Measurements from ENCODE around the gene CDNF.
"Not testable (repeated sequence)": the region's sequence is repeated elsewhere in the genome, so short reads cannot be mapped to it uniquely, and the experiment has no call there.

CDNF gene

GRCh38 chr10:14837757-14838581, at the start of gene CDNF, which contains the start of the genes HSPA14 and MSANTD7:
CDNF (minus strand) TSS chr10:14838037; CDS start chr10:14837946, 91 bp downstream.
HSPA14 (plus strand) TSS chr10:14838306; CDS start chr10:14838403, 97 bp downstream.
MSANTD7 (plus strand) TSS chr10:14838306; CDS start chr10:14842285, 3,979 bp downstream.
- FAIRE-seq (peak; percentile 98), DNase-seq (ENCODE audit: insufficient read length, low spot score) (peak; percentile 85)
- TF ChIP-seq POLR2A (IDR thresholded peaks at IDR 0.05; ENCODE audit: low read depth, low read length) = peak; percentile 86

DNA sequence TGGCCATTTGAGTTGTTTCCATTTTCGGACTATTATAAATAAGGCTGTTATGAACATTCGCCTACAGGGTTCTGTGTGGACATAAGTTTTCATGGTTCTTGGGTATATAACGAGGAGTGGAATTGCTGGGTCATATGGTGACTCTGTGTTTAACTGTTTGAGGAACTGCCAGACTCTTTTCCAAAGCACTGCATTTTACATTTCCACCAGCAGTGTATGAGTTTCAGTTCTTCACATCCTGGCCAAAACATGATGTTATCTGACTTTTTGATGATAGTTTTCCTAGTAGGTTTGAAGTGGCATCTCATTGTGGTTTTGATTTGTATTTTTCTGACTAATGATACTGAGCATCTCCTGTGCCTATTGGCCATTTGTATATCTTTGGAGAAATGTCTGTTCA, 46.2 kb upstream of the CDNF start:
- DNase-seq (ENCODE audit: insufficient read length, low spot score) = no peak
- FAIRE-seq = no peak

DNA sequence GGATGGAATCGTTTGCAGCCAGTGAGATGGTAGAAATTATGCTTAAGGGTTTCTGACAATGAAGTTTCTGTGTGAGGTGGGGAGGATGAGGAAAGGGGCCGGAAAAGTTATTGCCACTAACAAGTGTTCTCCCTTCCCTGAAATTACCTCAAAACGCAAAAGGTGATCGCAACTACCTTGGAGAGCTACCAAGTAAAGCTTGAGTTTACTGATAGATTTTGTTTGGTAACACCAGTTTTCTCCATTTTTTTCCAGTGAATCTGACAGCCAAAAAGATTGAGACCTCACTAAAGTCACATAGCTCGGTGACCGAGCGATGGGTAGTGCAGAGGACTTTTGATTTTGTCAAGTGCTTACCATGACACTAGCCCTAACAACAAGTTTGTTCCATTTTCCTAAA, 42.4 kb upstream of the CDNF start:
- DNase-seq (ENCODE audit: insufficient read length, low spot score) = no peak
- no peak for FAIRE-seq
- no peak for TF ChIP-seq POLR2A (IDR thresholded peaks at IDR 0.05; ENCODE audit: low read depth, low read length)

More for the DNA sequence above, 46.2 kb upstream of the CDNF start:
- no peak for TF ChIP-seq POLR2A (IDR thresholded peaks at IDR 0.05; ENCODE audit: low read depth, low read length)

GRCh38 chr10:14879928-14880193, 42.0 kb upstream of the CDNF start:
- DNase-seq (ENCODE audit: insufficient read length, low spot score) (peak; percentile 7), FAIRE-seq (peak; percentile 20)
- TF ChIP-seq POLR2A (IDR thresholded peaks at IDR 0.05; ENCODE audit: low read depth, low read length) = no peak

DNA sequence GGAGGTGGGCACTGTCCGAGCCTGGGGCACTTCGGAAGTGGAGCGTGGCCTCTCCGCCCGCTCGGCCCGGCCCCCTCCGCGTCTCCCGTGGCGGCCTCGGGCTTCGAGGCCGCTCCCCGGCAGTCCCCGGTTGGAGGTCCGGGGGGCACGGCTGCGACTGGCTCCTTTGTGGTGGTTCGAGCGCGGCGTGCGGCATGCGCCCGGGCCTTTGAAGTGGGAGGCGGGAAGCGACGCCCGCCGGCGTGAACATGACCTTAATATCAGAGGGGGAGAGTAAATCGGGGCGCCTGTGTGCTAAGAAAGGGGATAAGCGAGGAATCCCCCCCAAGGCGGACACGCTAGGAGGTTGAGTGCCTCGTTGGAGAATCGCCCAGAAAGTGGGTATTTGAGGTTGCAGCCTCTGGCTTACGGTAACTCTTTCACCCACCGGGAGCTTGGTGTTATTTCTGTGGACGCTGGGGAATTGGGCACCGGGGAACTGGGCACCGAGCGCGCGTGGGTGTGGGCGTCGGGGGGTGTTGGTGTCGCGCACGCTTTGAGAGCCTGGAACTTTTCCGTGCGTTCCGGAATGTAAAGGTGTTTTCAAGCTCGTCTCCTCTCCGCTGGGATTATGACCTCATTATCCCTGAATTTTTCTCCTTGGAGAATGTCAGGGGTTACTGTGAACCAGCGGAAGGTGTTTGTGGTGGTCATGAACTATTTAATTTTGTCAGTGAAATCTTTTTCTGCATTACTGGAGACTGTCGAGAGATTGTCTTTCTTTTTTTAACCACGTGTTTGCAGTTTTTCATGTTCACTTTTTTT, 41.5 kb upstream of the CDNF start:
- TF ChIP-seq POLR2A (IDR thresholded peaks at IDR 0.05; ENCODE audit: low read depth, low read length) = no peak
- FAIRE-seq (peak; percentile 50), DNase-seq (ENCODE audit: insufficient read length, low spot score) (peak; percentile 28)

- TF ChIP-seq POLR2A (IDR thresholded peaks at IDR 0.05; ENCODE audit: low read depth, low read length) = peak; percentile 86
- peak; percentile 84 for FAIRE-seq
- DNase-seq (ENCODE audit: insufficient read length, low spot score) = peak; percentile 97
Measured at GRCh38 chr10:14878266-14879123, 40.7 kb upstream of the CDNF start, which contains the start of gene SUV39H2. SUV39H2 (plus strand) TSS chr10:14878866; CDS start chr10:14878889, 23 bp downstream.

- FAIRE-seq = no peak
- TF ChIP-seq POLR2A (IDR thresholded peaks at IDR 0.05; ENCODE audit: low read depth, low read length) = no peak
- no peak for DNase-seq (ENCODE audit: insufficient read length, low spot score)
Measured at GRCh38 chr10:14876764-14877163, 38.9 kb upstream of the CDNF start.

DNA sequence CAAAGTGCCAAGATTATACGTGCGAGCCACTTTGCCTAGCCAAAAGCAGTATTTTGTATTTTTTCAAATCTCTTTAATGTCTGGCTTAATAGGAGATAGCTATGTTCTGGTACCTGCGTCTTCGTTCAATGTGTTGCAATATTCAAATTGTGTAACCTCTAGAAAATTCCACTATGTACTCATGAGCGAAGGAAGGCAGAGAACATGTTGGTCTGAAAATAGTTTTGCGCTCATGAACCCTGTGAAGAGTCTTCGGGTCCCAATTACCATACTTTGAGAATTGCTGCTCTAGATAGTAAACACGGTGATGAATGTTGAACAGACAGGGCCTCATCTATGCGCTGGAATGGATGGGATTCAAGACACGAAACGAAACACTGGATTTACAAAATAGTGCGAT, 38.1 kb upstream of the CDNF start:
- FAIRE-seq = no peak
- no peak for DNase-seq (ENCODE audit: insufficient read length, low spot score)
- TF ChIP-seq POLR2A (IDR thresholded peaks at IDR 0.05; ENCODE audit: low read depth, low read length) = no peak

- FAIRE-seq (peak; percentile 91), DNase-seq (ENCODE audit: insufficient read length, low spot score) (peak; percentile 19)
- TF ChIP-seq POLR2A (IDR thresholded peaks at IDR 0.05; ENCODE audit: low read depth, low read length) = no peak
Measured at GRCh38 chr10:14873090-14873760, 35.4 kb upstream of the CDNF start.

- not testable (repeated sequence) for FAIRE-seq; DNase-seq (ENCODE audit: insufficient read length, low spot score)
Measured at GRCh38 chr10:14864871-14865270, 27.0 kb upstream of the CDNF start.

DNA sequence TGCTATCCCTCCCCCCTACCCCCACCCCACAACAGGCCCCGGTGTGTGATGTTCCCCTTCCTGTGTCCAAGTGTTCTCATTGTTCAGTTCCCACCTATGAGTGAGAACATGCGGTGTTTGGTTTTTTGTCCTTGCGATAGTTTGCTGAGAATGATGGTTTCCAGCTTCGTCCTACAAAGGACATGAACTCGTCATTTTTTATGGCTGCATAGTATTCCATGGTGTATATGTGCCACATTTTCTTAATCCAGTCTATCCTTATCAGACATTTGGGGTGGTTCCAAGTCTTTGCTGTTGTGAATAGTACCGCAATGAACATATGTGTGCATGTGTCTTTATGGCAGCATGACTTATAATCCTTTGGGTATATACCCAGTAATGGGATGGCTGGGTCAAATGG, 26.6 kb upstream of the CDNF start:
- FAIRE-seq; DNase-seq (ENCODE audit: insufficient read length, low spot score): not testable (repeated sequence)

- FAIRE-seq (no peak), DNase-seq (ENCODE audit: insufficient read length, low spot score) (no peak)
- no peak for TF ChIP-seq POLR2A (IDR thresholded peaks at IDR 0.05; ENCODE audit: low read depth, low read length)
Measured at GRCh38 chr10:14860791-14861190, 23.0 kb upstream of the CDNF start.

- DNase-seq (ENCODE audit: insufficient read length, low spot score) (no peak), FAIRE-seq (no peak)
- TF ChIP-seq POLR2A (IDR thresholded peaks at IDR 0.05; ENCODE audit: low read depth, low read length) = no peak
Measured at GRCh38 chr10:14859775-14860174, 21.9 kb upstream of the CDNF start.

Data from H54 (cell line).